HFFc6 (cell line): ENCODE measurements around the gene PTPRD. TPM values are rescaled to one million over a fixed set of nuclear protein-coding genes. Genes with fewer than 3 reads are reported as not detected.
"Not testable (repeated sequence)": the region's sequence is repeated elsewhere in the genome, so short reads cannot be mapped to it uniquely, and the experiment has no call there.

ENCODE experiments used
- DNase-seq: peaks from one replicate; pipeline ENCODE4 v3.0.0-alpha.2; 2018
- H3K27ac Mint-ChIP-seq: 2 replicates; pipeline ENCODE4 v1.8.0; 2020; ENCODE audit warnings: mild to moderate bottlenecking, mixed read lengths
- H3K27me3 Mint-ChIP-seq: 2 replicates; pipeline ENCODE4 v1.8.0; 2021; ENCODE audit warnings: mild to moderate bottlenecking, moderate library complexity, mixed read lengths; ENCODE audit not compliant: insufficient read depth
- H3K36me3 Mint-ChIP-seq: 2 replicates; pipeline ENCODE4 v1.8.0; 2021; ENCODE audit warnings: low read depth, mixed read lengths
- H3K4me1 Mint-ChIP-seq: 2 replicates; pipeline ENCODE4 v1.8.0; 2020; ENCODE audit warnings: low read depth, mixed read lengths
- H3K4me3 Mint-ChIP-seq: 2 replicates; pipeline ENCODE4 v1.8.0; 2020; ENCODE audit warnings: mild to moderate bottlenecking, moderate library complexity, mixed read lengths
- H3K9me3 Mint-ChIP-seq: 2 replicates; pipeline ENCODE4 v1.8.0; 2020; ENCODE audit warnings: mild to moderate bottlenecking, mixed read lengths
- total RNA-seq, 6 experiments: library from RNA; stranded (reverse); fragmentation: NEBNext Ultra II Directional; extraction: Animal tissue kit (Norgen Biotek cat#: 25700); gene quantifications; 2 replicates in 1 of 6; 3 replicates in 5 of 6; pipeline ENCODE4 v1.2.3, GENCODE V29; 2021
- TF ChIP-seq, protein P1 (sequence below): fragments of 200-600 bp; sonication (generic); IDR thresholded peaks from 2 replicates; pipeline ENCODE4 v1.5.0; 2021; ENCODE audit warnings: antibody characterized with exemption, mild to moderate bottlenecking

PTPRD gene
- total RNA-seq, 6 experiments from 2014 or later: not detected

DNA sequence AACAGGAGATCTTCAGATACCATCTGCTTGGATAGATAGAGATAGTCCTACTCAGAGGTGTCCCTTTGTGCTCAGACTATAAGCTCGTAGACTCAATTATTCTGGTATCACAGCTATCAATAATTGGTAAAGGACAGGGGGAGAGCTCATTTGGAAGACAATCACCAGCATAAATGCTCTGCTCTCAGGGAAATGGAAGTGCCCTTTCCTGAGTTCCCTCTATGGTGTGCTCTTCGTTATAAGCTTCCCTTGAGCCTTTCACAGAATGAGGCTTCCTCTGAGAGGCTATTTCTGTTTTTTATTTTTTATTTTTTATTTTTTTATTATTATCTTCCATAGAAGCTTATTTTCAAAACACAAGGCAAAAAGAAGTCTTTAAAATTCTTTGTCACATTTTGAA is 1657.5 kb downstream of the PTPRD start:
- H3K27ac Mint-ChIP-seq: no peak overlapping the region

DNA sequence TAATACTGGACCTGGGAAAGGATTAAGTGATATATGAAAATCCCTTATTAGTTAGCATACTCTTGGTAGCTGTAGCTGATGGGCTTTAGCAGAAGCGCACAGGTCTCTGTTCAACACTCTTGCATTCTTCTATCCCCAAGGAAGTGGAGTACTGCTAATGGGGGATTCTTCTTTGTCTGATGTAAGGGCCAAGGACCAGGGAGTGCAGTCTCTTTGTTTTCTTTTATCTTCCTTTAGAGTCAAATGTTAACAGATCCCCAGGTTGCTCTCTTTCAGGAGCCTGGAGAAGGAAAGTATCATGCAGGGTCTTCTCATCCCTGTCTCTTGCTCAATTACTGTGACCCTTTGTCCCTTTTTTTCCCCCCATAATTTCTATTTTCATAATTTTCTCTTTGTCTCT is 1666.3 kb downstream of the PTPRD start:
- no peaks in the 10 kb centered on the region for H3K36me3 Mint-ChIP-seq
- no peak overlapping the region for H3K27ac Mint-ChIP-seq
- TF ChIP-seq, protein P1, sequence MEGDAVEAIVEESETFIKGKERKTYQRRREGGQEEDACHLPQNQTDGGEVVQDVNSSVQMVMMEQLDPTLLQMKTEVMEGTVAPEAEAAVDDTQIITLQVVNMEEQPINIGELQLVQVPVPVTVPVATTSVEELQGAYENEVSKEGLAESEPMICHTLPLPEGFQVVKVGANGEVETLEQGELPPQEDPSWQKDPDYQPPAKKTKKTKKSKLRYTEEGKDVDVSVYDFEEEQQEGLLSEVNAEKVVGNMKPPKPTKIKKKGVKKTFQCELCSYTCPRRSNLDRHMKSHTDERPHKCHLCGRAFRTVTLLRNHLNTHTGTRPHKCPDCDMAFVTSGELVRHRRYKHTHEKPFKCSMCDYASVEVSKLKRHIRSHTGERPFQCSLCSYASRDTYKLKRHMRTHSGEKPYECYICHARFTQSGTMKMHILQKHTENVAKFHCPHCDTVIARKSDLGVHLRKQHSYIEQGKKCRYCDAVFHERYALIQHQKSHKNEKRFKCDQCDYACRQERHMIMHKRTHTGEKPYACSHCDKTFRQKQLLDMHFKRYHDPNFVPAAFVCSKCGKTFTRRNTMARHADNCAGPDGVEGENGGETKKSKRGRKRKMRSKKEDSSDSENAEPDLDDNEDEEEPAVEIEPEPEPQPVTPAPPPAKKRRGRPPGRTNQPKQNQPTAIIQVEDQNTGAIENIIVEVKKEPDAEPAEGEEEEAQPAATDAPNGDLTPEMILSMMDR: no peak
- no peaks in the 10 kb centered on the region for H3K4me1 Mint-ChIP-seq
- DNase-seq: no peak
- peaks cover 24% of the 10 kb centered on the region for H3K9me3 Mint-ChIP-seq
- no peak overlapping the region for H3K4me3 Mint-ChIP-seq
- no peaks in the 10 kb centered on the region for H3K27me3 Mint-ChIP-seq

More for the DNA sequence above, 1657.5 kb downstream of the PTPRD start:
- TF ChIP-seq, protein P1: no peak
- Mint-ChIP-seq H3K4me1 (no peaks in the 10 kb centered on the region), H3K36me3 (no peaks in the 10 kb centered on the region), H3K9me3 (peaks cover 48% of the 10 kb centered on the region), H3K4me3 (no peak overlapping the region), H3K27me3 (no peaks in the 10 kb centered on the region)
- DNase-seq: no peak

DNA sequence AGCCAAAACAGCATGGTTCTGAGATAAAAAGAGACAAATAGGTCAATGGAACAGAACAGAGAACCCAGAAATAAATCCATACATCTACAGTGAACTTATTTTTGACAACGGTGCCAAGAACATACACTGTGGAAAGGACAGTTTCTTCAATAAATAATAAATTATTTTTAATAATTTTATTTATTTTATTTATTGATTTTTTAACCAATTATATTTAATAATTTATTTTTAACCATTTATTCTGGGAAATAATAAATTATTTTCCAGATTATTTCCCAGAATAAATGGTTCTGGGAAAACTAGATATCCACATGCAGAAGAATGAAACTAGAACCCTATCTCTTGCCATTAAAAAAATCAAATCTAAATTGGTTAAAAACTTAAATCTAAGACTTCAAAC is 1669.4 kb downstream of the PTPRD start:
- Mint-ChIP-seq H3K36me3 (no peaks in the 10 kb centered on the region), H3K9me3 (peaks cover 22% of the 10 kb centered on the region)
- TF ChIP-seq, protein P1: no peak

DNA sequence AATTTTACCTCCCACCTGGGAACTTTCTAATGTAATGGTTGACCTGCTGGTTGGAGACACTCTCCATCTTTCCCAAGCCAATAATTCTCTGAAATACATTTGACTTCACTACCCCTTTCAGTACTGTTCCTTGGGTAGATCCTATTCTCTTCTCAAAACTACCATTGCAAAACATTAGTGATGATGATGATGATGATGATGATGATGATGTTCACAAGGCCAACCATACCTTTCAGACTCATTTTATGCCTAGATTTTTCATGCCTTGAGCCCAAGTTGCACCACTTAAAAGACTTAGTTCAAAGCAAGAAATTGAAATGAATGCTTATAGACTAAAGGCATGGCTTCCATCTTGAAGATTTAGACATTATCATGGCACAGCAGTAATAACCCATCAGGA is 1672.2 kb downstream of the PTPRD start:
- Mint-ChIP-seq H3K4me1 (no peaks in the 10 kb centered on the region), H3K9me3 (peaks cover 32% of the 10 kb centered on the region), H3K4me3 (no peak overlapping the region), H3K36me3 (no peaks in the 10 kb centered on the region), H3K27me3 (no peaks in the 10 kb centered on the region; the same call in 1 of the 2 replicates), H3K27ac (no peak overlapping the region)
- TF ChIP-seq, protein P1: no peak
- DNase-seq: no peak

More for the DNA sequence above, 1669.4 kb downstream of the PTPRD start:
- Mint-ChIP-seq H3K4me1 (no peaks in the 10 kb centered on the region), H3K4me3 (no peak overlapping the region), H3K27ac (no peak overlapping the region), H3K27me3 (no peaks in the 10 kb centered on the region)
- DNase-seq: no peak

DNA sequence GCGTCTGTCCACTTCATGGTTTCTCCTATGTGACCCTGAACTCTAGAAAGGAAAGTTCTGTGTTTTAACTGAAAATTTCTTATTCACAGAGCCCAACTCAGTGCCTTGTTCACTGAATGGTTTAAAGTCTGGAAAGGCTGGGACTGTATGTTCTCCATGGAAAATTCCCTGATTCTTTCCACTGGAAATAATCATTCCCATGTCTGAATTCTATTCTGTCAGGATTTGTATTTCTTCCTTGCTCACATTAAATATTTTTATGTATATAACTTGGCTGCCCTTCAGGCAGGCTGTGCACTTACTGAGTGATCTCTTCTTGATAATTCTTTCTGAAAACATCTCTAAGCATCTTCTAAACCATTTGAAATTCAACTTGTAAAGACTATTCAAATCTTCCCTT is 1686.3 kb downstream of the PTPRD start:
- Mint-ChIP-seq H3K4me3 (no peak overlapping the region), H3K27ac (no peak overlapping the region), H3K4me1 (no peaks in the 10 kb centered on the region), H3K36me3 (no peaks in the 10 kb centered on the region), H3K27me3 (no peaks in the 10 kb centered on the region), H3K9me3 (peaks cover 24% of the 10 kb centered on the region)
- TF ChIP-seq, protein P1: no peak
- DNase-seq: no peak

DNA sequence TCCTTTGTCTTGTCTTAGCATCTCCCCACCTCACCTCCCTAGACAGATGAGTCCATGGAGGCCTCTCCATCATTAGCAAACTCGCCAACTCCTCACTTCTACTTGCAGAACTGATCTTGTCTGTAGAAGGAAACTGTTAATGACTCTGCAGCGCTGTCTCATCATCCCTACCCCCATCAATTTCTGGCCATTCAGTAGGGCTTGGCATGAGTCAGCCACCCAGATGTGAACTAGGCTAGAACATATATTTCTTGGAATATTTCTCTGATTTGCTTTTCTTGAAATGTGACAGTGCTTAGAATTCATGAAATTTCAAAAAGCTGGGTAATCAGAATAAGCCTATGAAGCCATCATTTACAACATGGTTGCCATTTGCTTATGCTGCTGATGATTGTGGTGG is 1688.2 kb downstream of the PTPRD start:
- TF ChIP-seq, protein P1: no peak
- H3K27me3 Mint-ChIP-seq: no peaks in the 10 kb centered on the region
- no peak overlapping the region for H3K27ac Mint-ChIP-seq
- no peaks in the 10 kb centered on the region for H3K4me1 Mint-ChIP-seq
- no peaks in the 10 kb centered on the region for H3K36me3 Mint-ChIP-seq
- H3K4me3 Mint-ChIP-seq: no peak overlapping the region
- peaks cover 20% of the 10 kb centered on the region for H3K9me3 Mint-ChIP-seq
- DNase-seq: no peak

DNA sequence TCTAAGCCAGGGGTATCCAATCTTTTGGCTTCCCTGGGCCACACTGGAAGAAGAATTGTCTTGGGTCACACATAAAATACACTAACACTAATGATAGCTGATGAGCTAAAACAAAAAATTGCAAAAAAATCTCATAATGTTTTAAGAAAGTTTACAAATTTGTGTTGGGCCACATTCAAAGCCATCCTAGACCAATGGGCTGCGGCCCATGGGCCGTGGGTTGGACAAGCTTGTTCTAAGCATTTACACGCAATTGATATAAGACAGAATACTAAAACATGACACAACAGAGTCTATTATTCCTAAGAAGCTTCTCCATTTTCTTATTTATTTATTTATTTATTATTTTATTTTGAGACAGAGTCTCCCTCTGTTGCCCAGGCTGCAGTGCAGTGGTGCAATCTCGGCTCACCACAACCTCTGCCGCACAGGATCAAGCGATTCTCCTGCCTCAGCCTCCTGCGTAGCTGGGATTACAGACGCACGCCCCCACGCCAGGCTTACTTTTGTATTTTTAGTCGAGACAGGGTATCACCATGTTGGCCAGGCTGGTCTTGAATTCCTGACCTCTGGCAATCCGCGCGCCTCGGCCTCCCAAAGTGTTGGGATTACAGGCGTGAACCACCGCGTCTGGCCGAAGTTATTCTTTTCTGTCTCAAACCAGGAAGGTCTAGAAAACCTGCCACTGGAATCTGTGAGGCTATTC is 1692.2 kb downstream of the PTPRD start:
- H3K9me3 Mint-ChIP-seq: peaks cover 25% of the 10 kb centered on the region
- H3K4me1 Mint-ChIP-seq, H3K4me3 Mint-ChIP-seq, H3K36me3 Mint-ChIP-seq, H3K27me3 Mint-ChIP-seq, DNase-seq, H3K27ac Mint-ChIP-seq: not testable (repeated sequence)
